Peyer's patch (tissue), 4 donors: ENCODE measurements around the gene PLXDC1. TPM values are rescaled to one million over a fixed set of nuclear protein-coding genes. Genes with fewer than 3 reads are reported as not detected.
A peak's percentile ranks its signal among the peaks of the same experiment; 100 is the strongest.

Experiments
- DNase-seq, 3 donors: peaks; one replicate each; pipeline ENCODE4 v3.0.0-alpha.2; 2017 to 2019
- H3K27ac ChIP-seq, 4 donors: fragments of 200-600 bp; sonication (generic); one replicate each; pipeline ENCODE4 v1.5.1; 2016 to 2019
- H3K27me3 ChIP-seq, 2 donors: fragments of 200-600 bp; sonication (generic); one replicate each; pipeline ENCODE4 v1.5.1; 2019
- H3K36me3 ChIP-seq, 3 donors: fragments of 200-600 bp; sonication (generic); one replicate each; pipeline ENCODE4 v1.5.1; 2016 to 2019
- H3K4me1 ChIP-seq, 4 donors: fragments of 200-600 bp; sonication (generic); one replicate each; pipeline ENCODE4 v1.5.1; 2016 to 2019
- H3K4me3 ChIP-seq, 4 donors: fragments of 200-600 bp; sonication (generic); 1 replicate in 3 of 4; 2 replicates in 1 of 4; pipeline ENCODE4 v1.5.1; 2016 to 2019; ENCODE audit warnings: mild to moderate bottlenecking in 1 of 4
- H3K9me3 ChIP-seq, 4 donors: fragments of 200-600 bp; sonication (generic); one replicate each; pipeline ENCODE4 v1.5.1; 2016 to 2019; ENCODE audit warnings: mild to moderate bottlenecking in 1 of 4
- CTCF ChIP-seq, 6 experiments: fragments of 450-650 bp in 4 of 6; fragments of 200-600 bp in 2 of 6; sonication (generic) in 1 of 6; IDR thresholded peaks; one replicate each; pipeline ENCODE4 v1.5.1; 2017 to 2019; ENCODE audit warnings: antibody characterized with exemption in 6 of 6, mild to moderate bottlenecking in 3 of 6, moderate library complexity in 1 of 6
- POLR2A ChIP-seq, 2 donors: fragments of 450-650 bp; IDR thresholded peaks; one replicate each; pipeline ENCODE4 v1.5.1; 2017; ENCODE audit warnings: antibody characterized with exemption in 2 of 2, mild to moderate bottlenecking in 2 of 2, moderate library complexity in 2 of 2
- total RNA-seq, 4 donors: library from RNA; depleted of rRNA; stranded (reverse); fragments of >200 nt; gene quantifications; one replicate each; pipeline ENCODE4 v1.1.0, GENCODE V29; 2016

PLXDC1 gene
- total RNA-seq, 4 donors from 2014 or later = 14.5 to 34.7 (median 18.2) TPM

- DNase-seq = no peak
- Histone ChIP-seq H3K27ac (no peak overlapping the region), H3K4me1 (no peaks in the 10 kb centered on the region), H3K4me3 (no peak overlapping the region), H3K36me3 (no peaks in the 10 kb centered on the region), H3K27me3 (no peaks in the 10 kb centered on the region), H3K9me3 (no peaks in the 10 kb centered on the region)
- TF ChIP-seq POLR2A (IDR thresholded peaks at IDR 0.05) (no peak), CTCF (IDR thresholded peaks at IDR 0.05) (no peak)
These were observed 32.6 kb downstream of the PLXDC1 start for GRCh38 chr17:39118674-39119419.

- no peak for DNase-seq
- Histone ChIP-seq H3K9me3 (no peaks in the 10 kb centered on the region), H3K36me3 (no peaks in the 10 kb centered on the region), H3K4me3 (no peak overlapping the region), H3K27me3 (no peaks in the 10 kb centered on the region), H3K27ac (no peak overlapping the region), H3K4me1 (no peaks in the 10 kb centered on the region)
- TF ChIP-seq CTCF (IDR thresholded peaks at IDR 0.05) (no peak), POLR2A (IDR thresholded peaks at IDR 0.05) (no peak)
These were observed 35.2 kb downstream of the PLXDC1 start for GRCh38 chr17:39116224-39116623.

- Histone ChIP-seq H3K4me3 (no peak overlapping the region), H3K27ac (peak overlapping the region in 3 of 4 donors; percentile 25 to 34 (median 26)), H3K4me1 (no peaks in the 10 kb centered on the region), H3K36me3 (no peaks in the 10 kb centered on the region), H3K9me3 (no peaks in the 10 kb centered on the region), H3K27me3 (no peaks in the 10 kb centered on the region)
- TF ChIP-seq CTCF (IDR thresholded peaks at IDR 0.05) (no peak), POLR2A (IDR thresholded peaks at IDR 0.05) (no peak)
- no peak for DNase-seq
These were observed 36.3 kb downstream of the PLXDC1 start for GRCh38 chr17:39115135-39115534.

GRCh38 chr17:39114723-39115122 is 36.7 kb downstream of the PLXDC1 start:
- Histone ChIP-seq H3K4me1 (no peaks in the 10 kb centered on the region), H3K4me3 (no peak overlapping the region), H3K9me3 (no peaks in the 10 kb centered on the region), H3K36me3 (no peaks in the 10 kb centered on the region), H3K27me3 (no peaks in the 10 kb centered on the region), H3K27ac (peak overlapping the region in 2 of 4 donors; percentile 25 to 26)
- TF ChIP-seq POLR2A (IDR thresholded peaks at IDR 0.05) = no peak
- no peak for TF ChIP-seq CTCF (IDR thresholded peaks at IDR 0.05)
- no peak for DNase-seq

- no peaks in the 10 kb centered on the region for H3K9me3 ChIP-seq
- no peak overlapping the region for H3K27ac ChIP-seq
- no peak overlapping the region for H3K4me3 ChIP-seq
- H3K27me3 ChIP-seq = no peaks in the 10 kb centered on the region
- no peaks in the 10 kb centered on the region for H3K36me3 ChIP-seq
- no peak for DNase-seq
- TF ChIP-seq CTCF (IDR thresholded peaks at IDR 0.05) (no peak), POLR2A (IDR thresholded peaks at IDR 0.05) (no peak)
- no peaks in the 10 kb centered on the region for H3K4me1 ChIP-seq
These were observed 37.6 kb downstream of the PLXDC1 start for GRCh38 chr17:39113871-39114270.
